HepG2 (cell line): ENCODE results near the gene PGP. TPM values are rescaled to one million over a fixed set of nuclear protein-coding genes. Genes with fewer than 3 reads are reported as not detected.

ENCODE experiments used
- BORCS8-MEF2B ChIP-seq: sonication (generic); formaldehyde crosslinking; IDR thresholded peaks from 2 replicates; pipeline ENCODE4 v1.8.0; 2022; ENCODE audit warnings: mild to moderate bottlenecking, missing genetic modification reagents
- CHD4 ChIP-seq: fragments of 200-600 bp; sonication (generic); IDR thresholded peaks from 2 replicates; pipeline ENCODE4 v1.7.0; 2017; ENCODE audit warnings: mild to moderate bottlenecking, low read length, borderline replicate concordance
- ELF1 ChIP-seq: sonication (generic); formaldehyde crosslinking; IDR thresholded peaks from 2 replicates; pipeline ENCODE4 v1.4.0; 2020; ENCODE audit warnings: missing genetic modification reagents
- ETV6 ChIP-seq: sonication (generic); formaldehyde crosslinking; conservative IDR thresholded peaks from 2 replicates; pipeline ENCODE4 v1.4.0; 2020; ENCODE audit warnings: missing genetic modification reagents
- FOXC1 ChIP-seq: sonication (generic); formaldehyde crosslinking; IDR thresholded peaks from 2 replicates; pipeline ENCODE4 v1.8.0; 2022; ENCODE audit warnings: mild to moderate bottlenecking, missing genetic modification reagents, borderline replicate concordance
- HDAC2 ChIP-seq: sonication (generic); formaldehyde crosslinking; IDR thresholded peaks from 2 replicates; pipeline ENCODE4 v1.4.0; 2020; ENCODE audit warnings: missing genetic modification reagents
- KAT7 ChIP-seq: IDR thresholded peaks from 2 replicates; pipeline ENCODE4 v1.6.1; 2018; ENCODE audit warnings: borderline replicate concordance, missing compliant biosample characterization
- NR2F2 ChIP-seq: IDR thresholded peaks from 2 replicates; pipeline ENCODE4 v1.6.1; 2012; ENCODE audit warnings: low read depth, inconsistent platforms, borderline replicate concordance
- RFXAP ChIP-seq: sonication (generic); formaldehyde crosslinking; IDR thresholded peaks from 2 replicates; pipeline ENCODE4 v1.4.0; 2020; ENCODE audit warnings: missing genetic modification reagents, borderline replicate concordance
- TMF1 ChIP-seq: sonication (generic); formaldehyde crosslinking; IDR thresholded peaks from 2 replicates; pipeline ENCODE4 v1.8.1; 2022; ENCODE audit warnings: low read depth, missing genetic modification reagents
- TRIM24 ChIP-seq: sonication (generic); formaldehyde crosslinking; IDR thresholded peaks from 2 replicates; pipeline ENCODE4 v1.8.0; 2022; ENCODE audit warnings: mild to moderate bottlenecking, missing genetic modification reagents
- ZKSCAN1 ChIP-seq: fragments of 150-350 bp; IDR thresholded peaks from 2 replicates; pipeline ENCODE4 v1.6.1; 2014; ENCODE audit warnings: low read length
- ZNF329 ChIP-seq: sonication (generic); formaldehyde crosslinking; IDR thresholded peaks from 2 replicates; pipeline ENCODE4 v1.9.0; 2021; ENCODE audit warnings: low read depth, mild to moderate bottlenecking, missing genetic modification reagents
- ZNF510 ChIP-seq: sonication (generic); formaldehyde crosslinking; IDR thresholded peaks from 2 replicates; pipeline ENCODE4 v1.4.0; 2020; ENCODE audit warnings: low read depth, mild to moderate bottlenecking, missing genetic modification reagents
- ZNF598 ChIP-seq: sonication (generic); formaldehyde crosslinking; IDR thresholded peaks from 2 replicates; pipeline ENCODE4 v1.5.1; 2020; ENCODE audit warnings: mild to moderate bottlenecking, missing genetic modification reagents, borderline replicate concordance
- ZNF75D ChIP-seq: sonication (generic); formaldehyde crosslinking; IDR thresholded peaks from 2 replicates; pipeline ENCODE4 v1.8.1; 2023; ENCODE audit warnings: missing genetic modification reagents, mild to moderate bottlenecking, borderline replicate concordance
- polyA plus RNA-seq, 8 experiments: library from polyadenylated mRNA; depleted of rRNA in 3 of 8; stranded (reverse) in 7 of 8; unstranded in 1 of 8; fragments of >200 nt; fragmentation: Illumina TruSeq in 4 of 8; extraction: Trizol in 4 of 8; gene quantifications; 2 replicates each; pipeline versions ENCODE4 v1.2.1 to v1.2.3, GENCODE V29; 2011 to 2016; ENCODE audit warnings: low read depth in 4 of 8, missing spikeins in 1 of 8, mixed read lengths in 1 of 8; ENCODE audit not compliant: insufficient read depth in 1 of 8
- total RNA-seq, 5 experiments: library from RNA; depleted of rRNA; stranded (reverse); fragments of >200 nt; fragmentation: Illumina TruSeq; extraction: Trizol; gene quantifications; 2 replicates each; pipeline ENCODE4 v1.2.3, GENCODE V29; 2016; ENCODE audit warnings: low read depth in 1 of 5
- TF ChIP-seq, protein P1 (sequence below): sonication (generic); formaldehyde crosslinking; IDR thresholded peaks from 2 replicates; pipeline ENCODE4 v1.4.0; 2020; ENCODE audit warnings: missing genetic modification reagents
- TF ChIP-seq, protein P2 (sequence below): sonication (generic); formaldehyde crosslinking; IDR thresholded peaks from 2 replicates; pipeline ENCODE4 v1.4.0; 2020; ENCODE audit warnings: mild to moderate bottlenecking, missing genetic modification reagents
- TF ChIP-seq, protein P3 (sequence below), 2 experiments: sonication (generic) in 1 of 2; formaldehyde crosslinking in 1 of 2; IDR thresholded peaks; 2 replicates each; pipeline versions ENCODE4 v1.6.1 to v1.9.0; 2014 to 2022; ENCODE audit warnings: antibody characterized with exemption in 1 of 2, borderline replicate concordance in 1 of 2, inconsistent platforms in 1 of 2, low read depth in 1 of 2, missing genetic modification reagents in 1 of 2
- TF ChIP-seq, protein P4 (sequence below): IDR thresholded peaks from 2 replicates; pipeline ENCODE4 v1.6.1; 2016; ENCODE audit warnings: mild to moderate bottlenecking, missing biosample characterization, missing genetic modification reagents

The PGP gene
- total and polyA plus RNA-seq, 2 of the 13 experiments (the other 11 are each of a cell fraction or from before 2014, with no cell fraction given): 7.3 to 18.3 TPM

DNA sequence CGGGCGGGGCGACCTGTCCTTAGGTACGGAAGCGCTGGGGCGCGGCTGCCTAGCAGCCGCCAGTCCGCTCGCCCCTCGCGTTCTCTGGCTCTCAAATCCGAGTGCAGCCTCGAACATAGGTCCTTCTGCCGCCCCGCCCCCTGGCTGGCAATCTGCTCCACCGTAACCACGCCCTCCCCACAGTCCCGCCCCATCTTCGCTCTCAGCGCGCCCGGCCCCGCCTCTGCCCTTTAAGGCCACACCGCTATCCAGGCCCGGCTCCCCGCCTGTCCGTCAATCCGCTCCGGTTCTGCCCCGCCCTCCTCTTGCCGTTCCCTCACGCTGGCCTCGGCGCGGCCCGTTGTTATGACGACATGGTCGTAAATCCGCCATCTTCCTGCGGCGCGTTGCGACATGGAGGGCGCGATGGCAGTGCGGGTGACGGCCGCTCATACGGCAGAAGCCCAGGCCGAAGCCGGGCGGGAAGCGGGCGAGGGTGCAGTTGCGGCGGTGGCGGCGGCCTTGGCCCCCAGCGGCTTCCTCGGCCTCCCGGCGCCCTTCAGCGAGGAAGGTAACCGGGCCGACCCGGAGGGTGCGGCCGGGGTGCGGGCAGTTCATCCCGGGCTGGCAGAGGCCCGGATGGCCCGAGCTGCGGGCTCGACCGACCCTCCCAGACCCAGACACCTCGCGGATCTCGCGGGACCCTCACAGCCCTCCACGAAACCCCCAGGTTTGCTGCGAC, 8.7 kb upstream of the PGP start, which contains the start of gene E4F1 (continued):
- TF ChIP-seq, protein P1, sequence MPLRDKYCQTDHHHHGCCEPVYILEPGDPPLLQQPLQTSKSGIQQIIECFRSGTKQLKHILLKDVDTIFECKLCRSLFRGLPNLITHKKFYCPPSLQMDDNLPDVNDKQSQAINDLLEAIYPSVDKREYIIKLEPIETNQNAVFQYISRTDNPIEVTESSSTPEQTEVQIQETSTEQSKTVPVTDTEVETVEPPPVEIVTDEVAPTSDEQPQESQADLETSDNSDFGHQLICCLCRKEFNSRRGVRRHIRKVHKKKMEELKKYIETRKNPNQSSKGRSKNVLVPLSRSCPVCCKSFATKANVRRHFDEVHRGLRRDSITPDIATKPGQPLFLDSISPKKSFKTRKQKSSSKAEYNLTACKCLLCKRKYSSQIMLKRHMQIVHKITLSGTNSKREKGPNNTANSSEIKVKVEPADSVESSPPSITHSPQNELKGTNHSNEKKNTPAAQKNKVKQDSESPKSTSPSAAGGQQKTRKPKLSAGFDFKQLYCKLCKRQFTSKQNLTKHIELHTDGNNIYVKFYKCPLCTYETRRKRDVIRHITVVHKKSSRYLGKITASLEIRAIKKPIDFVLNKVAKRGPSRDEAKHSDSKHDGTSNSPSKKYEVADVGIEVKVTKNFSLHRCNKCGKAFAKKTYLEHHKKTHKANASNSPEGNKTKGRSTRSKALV (CRISPR knock-in tag): peak; percentile 67; the same call in 1 of the 2 replicates
- 0 out of 2 replicates have a peak, but pooled peaks have one; percentile 38 for TF ChIP-seq ETV6 (CRISPR knock-in tag)
- TF ChIP-seq RFXAP (CRISPR knock-in tag): peak; percentile 43; the same call in 1 of the 2 replicates
- no peak for TF ChIP-seq ZKSCAN1
- TF ChIP-seq ZNF510 (CRISPR knock-in tag): no peak; the same call in 1 of the 2 replicates
- TF ChIP-seq NR2F2: peak; percentile 36; the same call in 1 of the 2 replicates
- TF ChIP-seq FOXC1 (CRISPR knock-in tag): no peak
- peak; percentile 55; the same call in 1 of the 2 replicates for TF ChIP-seq BORCS8-MEF2B (CRISPR knock-in tag)
- TF ChIP-seq, protein P2, sequence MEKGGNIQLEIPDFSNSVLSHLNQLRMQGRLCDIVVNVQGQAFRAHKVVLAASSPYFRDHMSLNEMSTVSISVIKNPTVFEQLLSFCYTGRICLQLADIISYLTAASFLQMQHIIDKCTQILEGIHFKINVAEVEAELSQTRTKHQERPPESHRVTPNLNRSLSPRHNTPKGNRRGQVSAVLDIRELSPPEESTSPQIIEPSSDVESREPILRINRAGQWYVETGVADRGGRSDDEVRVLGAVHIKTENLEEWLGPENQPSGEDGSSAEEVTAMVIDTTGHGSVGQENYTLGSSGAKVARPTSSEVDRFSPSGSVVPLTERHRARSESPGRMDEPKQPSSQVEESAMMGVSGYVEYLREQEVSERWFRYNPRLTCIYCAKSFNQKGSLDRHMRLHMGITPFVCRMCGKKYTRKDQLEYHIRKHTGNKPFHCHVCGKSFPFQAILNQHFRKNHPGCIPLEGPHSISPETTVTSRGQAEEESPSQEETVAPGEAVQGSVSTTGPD (CRISPR knock-in tag): no peak
- TF ChIP-seq, protein P3, sequence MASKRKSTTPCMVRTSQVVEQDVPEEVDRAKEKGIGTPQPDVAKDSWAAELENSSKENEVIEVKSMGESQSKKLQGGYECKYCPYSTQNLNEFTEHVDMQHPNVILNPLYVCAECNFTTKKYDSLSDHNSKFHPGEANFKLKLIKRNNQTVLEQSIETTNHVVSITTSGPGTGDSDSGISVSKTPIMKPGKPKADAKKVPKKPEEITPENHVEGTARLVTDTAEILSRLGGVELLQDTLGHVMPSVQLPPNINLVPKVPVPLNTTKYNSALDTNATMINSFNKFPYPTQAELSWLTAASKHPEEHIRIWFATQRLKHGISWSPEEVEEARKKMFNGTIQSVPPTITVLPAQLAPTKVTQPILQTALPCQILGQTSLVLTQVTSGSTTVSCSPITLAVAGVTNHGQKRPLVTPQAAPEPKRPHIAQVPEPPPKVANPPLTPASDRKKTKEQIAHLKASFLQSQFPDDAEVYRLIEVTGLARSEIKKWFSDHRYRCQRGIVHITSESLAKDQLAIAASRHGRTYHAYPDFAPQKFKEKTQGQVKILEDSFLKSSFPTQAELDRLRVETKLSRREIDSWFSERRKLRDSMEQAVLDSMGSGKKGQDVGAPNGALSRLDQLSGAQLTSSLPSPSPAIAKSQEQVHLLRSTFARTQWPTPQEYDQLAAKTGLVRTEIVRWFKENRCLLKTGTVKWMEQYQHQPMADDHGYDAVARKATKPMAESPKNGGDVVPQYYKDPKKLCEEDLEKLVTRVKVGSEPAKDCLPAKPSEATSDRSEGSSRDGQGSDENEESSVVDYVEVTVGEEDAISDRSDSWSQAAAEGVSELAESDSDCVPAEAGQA (IDR thresholded peaks at IDR 0.05; ENCODE audit: low read depth): peak; percentile 99
- TF ChIP-seq, protein P3 (CRISPR knock-in tag; IDR thresholded peaks at IDR 0.05; ENCODE audit: borderline replicate concordance): no peak
- no peak; the same call in 1 of the 2 replicates for TF ChIP-seq TMF1 (CRISPR knock-in tag)
- peak; percentile 90; the same call in 1 of the 2 replicates for TF ChIP-seq KAT7 (CRISPR knock-in tag)
- no peak for TF ChIP-seq ZNF329 (CRISPR knock-in tag)
- TF ChIP-seq ZNF75D (CRISPR knock-in tag): no peak
- TF ChIP-seq, protein P4, sequence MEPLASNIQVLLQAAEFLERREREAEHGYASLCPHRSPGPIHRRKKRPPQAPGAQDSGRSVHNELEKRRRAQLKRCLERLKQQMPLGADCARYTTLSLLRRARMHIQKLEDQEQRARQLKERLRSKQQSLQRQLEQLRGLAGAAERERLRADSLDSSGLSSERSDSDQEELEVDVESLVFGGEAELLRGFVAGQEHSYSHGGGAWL (CRISPR knock-in tag): peak; percentile 84
- TF ChIP-seq CHD4: no peak
- TF ChIP-seq TRIM24 (CRISPR knock-in tag): no peak
- TF ChIP-seq HDAC2: peak; percentile 78
- peak; percentile 73 for TF ChIP-seq ELF1 (CRISPR knock-in tag)
- no peak for TF ChIP-seq ZNF598 (CRISPR knock-in tag)
